Neutrophil (primary cell): ENCODE results near the gene CCSER1.

Experiments
- H3K27ac ChIP-seq: fragments of 200-600 bp; sonication (generic); 2 replicates; pipeline ENCODE4 v1.5.1; 2016; ENCODE audit warnings: mild to moderate bottlenecking, moderate library complexity
- H3K27me3 ChIP-seq: fragments of 200-600 bp; sonication (generic); 2 replicates; pipeline ENCODE4 v1.6.0; 2016; ENCODE audit warnings: mild to moderate bottlenecking
- H3K36me3 ChIP-seq: fragments of 200-600 bp; sonication (generic); 2 replicates; pipeline ENCODE4 v1.5.1; 2017
- H3K4me1 ChIP-seq, 2 experiments: fragments of 200-600 bp in 1 of 2; sonication (generic) in 1 of 2; 1 replicate in 1 of 2; 2 replicates in 1 of 2; pipeline versions ENCODE4 v1.5.1 to v1.6.1; 2013 to 2016; ENCODE audit warnings: low read depth in 1 of 2, low read length in 1 of 2, mild to moderate bottlenecking in 1 of 2, moderate library complexity in 1 of 2; ENCODE audit not compliant: control insufficient read depth in 1 of 2, insufficient read depth in 1 of 2
- H3K4me3 ChIP-seq, 2 experiments: fragments of 200-600 bp in 1 of 2; sonication (generic) in 1 of 2; 1 replicate in 1 of 2; 2 replicates in 1 of 2; pipeline ENCODE4 v1.5.1; 2013 to 2016; ENCODE audit warnings: low read depth in 1 of 2, low read length in 1 of 2, mild to moderate bottlenecking in 1 of 2, moderate library complexity in 1 of 2
- H3K9me3 ChIP-seq: fragments of 200-600 bp; sonication (generic); 2 replicates; pipeline ENCODE4 v1.5.1; 2016
- TF ChIP-seq, protein P1 (sequence below): fragments of 200-600 bp; sonication (generic); IDR thresholded peaks from 2 replicates; pipeline ENCODE4 v1.5.1; 2016; ENCODE audit warnings: antibody characterized with exemption

Gene CCSER1

DNA sequence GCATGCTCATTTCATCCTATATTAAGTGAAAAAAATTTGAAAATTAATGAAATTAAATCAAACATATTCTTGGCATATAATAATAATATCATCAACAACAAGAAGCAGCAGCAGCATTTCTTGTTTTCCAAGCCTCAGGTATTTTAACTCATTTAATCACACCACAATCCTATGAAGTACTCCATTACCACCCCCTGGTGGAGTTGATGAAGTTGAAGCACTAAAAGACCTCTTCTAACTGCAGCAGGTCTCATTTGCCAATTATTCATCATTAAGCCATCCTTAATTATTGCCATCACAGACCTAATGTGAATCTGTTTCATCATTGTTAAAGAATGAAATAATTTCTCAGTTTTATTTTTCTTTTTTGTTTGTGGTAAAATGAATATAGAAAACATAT, 1375.2 kb downstream of the CCSER1 start:
- no peaks in the 10 kb centered on the region for H3K9me3 ChIP-seq
- no peaks in the 10 kb centered on the region for H3K36me3 ChIP-seq
- no peaks in the 10 kb centered on the region for H3K4me1 ChIP-seq
- TF ChIP-seq, protein P1, sequence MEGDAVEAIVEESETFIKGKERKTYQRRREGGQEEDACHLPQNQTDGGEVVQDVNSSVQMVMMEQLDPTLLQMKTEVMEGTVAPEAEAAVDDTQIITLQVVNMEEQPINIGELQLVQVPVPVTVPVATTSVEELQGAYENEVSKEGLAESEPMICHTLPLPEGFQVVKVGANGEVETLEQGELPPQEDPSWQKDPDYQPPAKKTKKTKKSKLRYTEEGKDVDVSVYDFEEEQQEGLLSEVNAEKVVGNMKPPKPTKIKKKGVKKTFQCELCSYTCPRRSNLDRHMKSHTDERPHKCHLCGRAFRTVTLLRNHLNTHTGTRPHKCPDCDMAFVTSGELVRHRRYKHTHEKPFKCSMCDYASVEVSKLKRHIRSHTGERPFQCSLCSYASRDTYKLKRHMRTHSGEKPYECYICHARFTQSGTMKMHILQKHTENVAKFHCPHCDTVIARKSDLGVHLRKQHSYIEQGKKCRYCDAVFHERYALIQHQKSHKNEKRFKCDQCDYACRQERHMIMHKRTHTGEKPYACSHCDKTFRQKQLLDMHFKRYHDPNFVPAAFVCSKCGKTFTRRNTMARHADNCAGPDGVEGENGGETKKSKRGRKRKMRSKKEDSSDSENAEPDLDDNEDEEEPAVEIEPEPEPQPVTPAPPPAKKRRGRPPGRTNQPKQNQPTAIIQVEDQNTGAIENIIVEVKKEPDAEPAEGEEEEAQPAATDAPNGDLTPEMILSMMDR = no peak
- H3K4me3 ChIP-seq = no peak overlapping the region
- H3K27ac ChIP-seq = no peak overlapping the region
- no peaks in the 10 kb centered on the region for H3K27me3 ChIP-seq

DNA sequence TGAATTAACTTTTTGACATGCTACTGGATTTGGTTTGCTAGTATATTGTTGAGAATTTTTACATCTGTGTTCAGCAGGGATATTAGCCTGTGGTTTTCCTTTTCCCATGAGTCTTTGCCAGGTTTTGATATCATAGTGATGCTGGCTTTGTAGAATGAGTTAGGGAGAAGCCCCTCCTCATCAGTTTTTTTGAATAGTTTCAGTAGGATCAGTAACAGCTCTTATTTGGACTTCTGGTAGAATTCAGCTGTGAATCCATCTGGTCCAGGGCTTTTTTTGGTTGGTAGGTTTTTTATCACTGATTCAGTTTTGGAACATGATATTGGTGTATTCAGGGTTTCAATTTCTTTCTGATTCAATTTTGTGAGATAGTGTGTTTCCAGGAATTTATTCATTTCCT, 1386.1 kb downstream of the CCSER1 start:
- no peak overlapping the region for H3K27ac ChIP-seq
- H3K4me1 ChIP-seq = no peaks in the 10 kb centered on the region
- no peaks in the 10 kb centered on the region for H3K9me3 ChIP-seq
- TF ChIP-seq, protein P1 = no peak
- H3K4me3 ChIP-seq = no peak overlapping the region
- no peaks in the 10 kb centered on the region for H3K36me3 ChIP-seq
- H3K27me3 ChIP-seq = no peaks in the 10 kb centered on the region

DNA sequence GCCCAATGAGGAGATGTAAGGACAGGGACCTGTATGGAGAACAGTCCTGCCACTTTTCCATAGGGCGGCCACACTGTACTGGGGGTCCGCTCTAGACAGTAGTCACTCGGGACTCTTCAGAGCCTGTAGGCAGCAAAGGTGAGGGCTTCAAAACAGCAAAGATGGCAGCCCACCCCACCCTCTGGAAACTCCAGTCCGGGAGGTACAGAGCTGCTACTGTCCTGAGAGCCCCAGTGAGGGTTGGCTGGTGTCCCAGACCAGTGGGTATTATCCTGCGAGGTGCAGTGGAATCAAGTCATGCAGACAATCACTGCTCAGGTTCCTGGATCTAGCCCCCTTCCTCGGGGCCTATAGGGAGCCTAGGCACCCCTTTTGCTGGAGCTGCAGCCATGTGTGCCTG, 1392.0 kb downstream of the CCSER1 start:
- no peaks in the 10 kb centered on the region for H3K27me3 ChIP-seq
- H3K4me3 ChIP-seq = no peak overlapping the region
- TF ChIP-seq, protein P1 = no peak
- H3K36me3 ChIP-seq = no peaks in the 10 kb centered on the region
- no peak overlapping the region for H3K27ac ChIP-seq
- no peaks in the 10 kb centered on the region for H3K4me1 ChIP-seq
- H3K9me3 ChIP-seq = no peaks in the 10 kb centered on the region

DNA sequence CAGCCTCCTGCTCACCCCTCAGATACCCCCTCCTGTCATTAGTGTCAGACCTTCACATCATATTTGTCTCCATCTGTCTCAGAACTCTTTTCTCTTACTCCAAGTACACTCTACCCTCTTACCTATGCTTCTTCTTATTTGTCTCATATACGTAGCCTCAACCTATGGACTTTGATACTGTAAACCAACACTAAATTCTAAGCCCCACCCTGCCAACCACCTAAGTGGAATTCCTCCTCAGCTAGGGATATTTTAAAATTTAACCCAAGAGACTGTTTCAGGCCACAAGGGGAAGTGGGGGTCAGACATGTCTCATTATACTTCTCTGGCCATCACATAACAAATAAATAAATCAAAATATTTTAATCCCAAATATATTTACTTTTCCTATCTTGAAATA, 1398.4 kb downstream of the CCSER1 start:
- TF ChIP-seq, protein P1 = no peak
- Histone ChIP-seq H3K36me3 (no peaks in the 10 kb centered on the region), H3K27me3 (no peaks in the 10 kb centered on the region), H3K4me3 (no peak overlapping the region), H3K27ac (no peak overlapping the region), H3K4me1 (no peaks in the 10 kb centered on the region), H3K9me3 (no peaks in the 10 kb centered on the region)

DNA sequence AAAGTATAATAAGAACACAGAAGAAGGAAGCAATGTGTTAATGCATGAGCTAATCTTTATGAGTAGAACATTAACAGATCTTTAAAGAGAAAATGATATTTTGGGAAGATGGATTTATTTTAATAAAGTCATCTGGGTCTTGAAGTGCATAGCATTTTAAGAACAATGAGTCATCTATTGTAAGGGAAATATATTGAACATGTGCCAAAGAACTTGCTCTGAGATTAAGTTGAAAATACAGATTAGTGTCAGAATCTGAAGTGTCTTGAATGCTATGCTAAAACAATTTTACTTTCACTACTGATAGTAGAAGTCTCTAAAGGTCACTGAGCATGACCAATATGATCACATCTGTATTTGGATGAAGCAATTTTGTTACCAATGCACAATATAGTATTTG, 1399.9 kb downstream of the CCSER1 start:
- TF ChIP-seq, protein P1 = no peak
- H3K4me3 ChIP-seq = no peak overlapping the region
- no peaks in the 10 kb centered on the region for H3K36me3 ChIP-seq
- H3K9me3 ChIP-seq = peaks cover 3% of the 10 kb centered on the region
- no peak overlapping the region for H3K27ac ChIP-seq
- H3K27me3 ChIP-seq = no peaks in the 10 kb centered on the region
- H3K4me1 ChIP-seq = no peaks in the 10 kb centered on the region

DNA sequence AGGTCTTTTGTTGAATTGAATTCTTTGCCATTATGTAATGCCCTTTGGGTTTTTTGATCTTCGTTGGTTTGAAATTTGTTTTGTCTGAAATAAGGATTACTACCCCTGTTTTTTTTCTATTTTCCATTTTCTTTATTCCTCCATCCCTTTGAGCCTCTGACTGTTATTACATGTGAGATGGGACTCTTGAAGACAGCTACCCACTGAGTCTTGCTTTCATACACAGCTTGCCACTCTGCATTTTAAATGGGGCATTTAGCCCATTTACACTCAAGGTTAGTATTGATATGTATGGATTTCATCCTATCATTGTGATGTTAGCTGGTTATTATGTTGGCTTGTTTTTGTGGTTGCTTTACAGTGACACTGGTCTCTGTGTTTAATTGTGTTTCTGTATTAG, 1440.4 kb downstream of the CCSER1 start:
- H3K4me1 ChIP-seq = no peaks in the 10 kb centered on the region
- TF ChIP-seq, protein P1 = no peak
- H3K27ac ChIP-seq = no peak overlapping the region
- no peaks in the 10 kb centered on the region for H3K27me3 ChIP-seq
- H3K9me3 ChIP-seq = no peaks in the 10 kb centered on the region
- no peak overlapping the region for H3K4me3 ChIP-seq
- no peaks in the 10 kb centered on the region for H3K36me3 ChIP-seq
